GM06990 (cell line): ENCODE results near the gene DFFB.
A peak's percentile ranks its signal among the peaks of the same experiment; 100 is the strongest.
"Not testable (repeated sequence)": the region's sequence is repeated elsewhere in the genome, so short reads cannot be mapped to it uniquely, and the experiment has no call there.

Experiments used
- DNase-seq: peaks from one replicate; pipeline ENCODE4 v3.0.0-alpha.2; 2011; ENCODE audit not compliant: insufficient read length; ENCODE audit errors: extremely low read depth
- H3K27me3 ChIP-seq: replicated peaks from 2 replicates; pipeline ENCODE4 v1.6.0; 2011; ENCODE audit warnings: low read length; ENCODE audit not compliant: control insufficient read depth, insufficient read depth
- H3K36me3 ChIP-seq: 2 replicates; pipeline ENCODE4 v1.5.1; 2011; ENCODE audit warnings: low read length; ENCODE audit not compliant: control insufficient read depth, insufficient read depth
- H3K4me3 ChIP-seq: replicated peaks from 2 replicates; pipeline ENCODE4 v1.5.1; 2011; ENCODE audit warnings: low read depth, mild to moderate bottlenecking, control low read depth, low read length
- TF ChIP-seq, protein P1 (sequence below): IDR thresholded peaks from 2 replicates; pipeline ENCODE4 v1.5.1; 2011; ENCODE audit warnings: low read length, control low read depth, mild to moderate bottlenecking, inconsistent platforms; ENCODE audit not compliant: insufficient read depth, poor library complexity, severe bottlenecking

DFFB gene, protein sequence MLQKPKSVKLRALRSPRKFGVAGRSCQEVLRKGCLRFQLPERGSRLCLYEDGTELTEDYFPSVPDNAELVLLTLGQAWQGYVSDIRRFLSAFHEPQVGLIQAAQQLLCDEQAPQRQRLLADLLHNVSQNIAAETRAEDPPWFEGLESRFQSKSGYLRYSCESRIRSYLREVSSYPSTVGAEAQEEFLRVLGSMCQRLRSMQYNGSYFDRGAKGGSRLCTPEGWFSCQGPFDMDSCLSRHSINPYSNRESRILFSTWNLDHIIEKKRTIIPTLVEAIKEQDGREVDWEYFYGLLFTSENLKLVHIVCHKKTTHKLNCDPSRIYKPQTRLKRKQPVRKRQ

GRCh38 chr1:3856923-3857790 lies at the start of gene DFFB, which contains the start of gene CEP104:
Gene DFFB, plus strand, starts transcription at chr1:3857476. Its CDS starts 128 bp downstream, at chr1:3857604.
Gene CEP104, minus strand, starts transcription at chr1:3857211. Its CDS starts 4,804 bp downstream, at chr1:3852407.
- DNase-seq: peak; percentile 99
- TF ChIP-seq, protein P1, sequence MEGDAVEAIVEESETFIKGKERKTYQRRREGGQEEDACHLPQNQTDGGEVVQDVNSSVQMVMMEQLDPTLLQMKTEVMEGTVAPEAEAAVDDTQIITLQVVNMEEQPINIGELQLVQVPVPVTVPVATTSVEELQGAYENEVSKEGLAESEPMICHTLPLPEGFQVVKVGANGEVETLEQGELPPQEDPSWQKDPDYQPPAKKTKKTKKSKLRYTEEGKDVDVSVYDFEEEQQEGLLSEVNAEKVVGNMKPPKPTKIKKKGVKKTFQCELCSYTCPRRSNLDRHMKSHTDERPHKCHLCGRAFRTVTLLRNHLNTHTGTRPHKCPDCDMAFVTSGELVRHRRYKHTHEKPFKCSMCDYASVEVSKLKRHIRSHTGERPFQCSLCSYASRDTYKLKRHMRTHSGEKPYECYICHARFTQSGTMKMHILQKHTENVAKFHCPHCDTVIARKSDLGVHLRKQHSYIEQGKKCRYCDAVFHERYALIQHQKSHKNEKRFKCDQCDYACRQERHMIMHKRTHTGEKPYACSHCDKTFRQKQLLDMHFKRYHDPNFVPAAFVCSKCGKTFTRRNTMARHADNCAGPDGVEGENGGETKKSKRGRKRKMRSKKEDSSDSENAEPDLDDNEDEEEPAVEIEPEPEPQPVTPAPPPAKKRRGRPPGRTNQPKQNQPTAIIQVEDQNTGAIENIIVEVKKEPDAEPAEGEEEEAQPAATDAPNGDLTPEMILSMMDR: peak; percentile 65
- Histone ChIP-seq H3K36me3 (peaks cover 3% of the 10 kb centered on the region; the same call in 1 of the 2 replicates), H3K27me3 (no peaks in the 10 kb centered on the region), H3K4me3 (peak within 1 kb of the TSS; percentile 88)

DNA sequence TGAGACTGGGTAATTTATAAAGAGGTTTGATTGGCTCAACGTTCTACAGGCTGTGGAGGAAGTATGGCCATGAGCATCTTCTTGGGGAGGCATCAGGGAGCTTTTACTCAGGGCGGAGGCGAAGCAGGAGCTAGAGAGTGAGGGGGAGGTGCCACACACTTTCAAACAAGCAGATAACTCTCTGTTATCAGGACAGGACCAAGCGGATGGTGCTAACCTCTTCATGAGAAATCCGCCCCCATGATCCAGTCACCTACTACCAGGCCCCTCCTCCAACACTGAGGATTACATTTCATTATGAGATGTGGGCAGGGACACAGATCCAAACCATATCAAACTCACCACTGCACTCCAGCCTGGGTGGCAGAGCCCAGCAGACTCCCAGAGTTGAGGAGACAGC lies 49.5 kb upstream of the DFFB start:
- TF ChIP-seq, protein P1: no peak
- no peaks in the 10 kb centered on the region for H3K36me3 ChIP-seq
- no peak for DNase-seq
- H3K4me3 ChIP-seq: no peak overlapping the region
- no peaks in the 10 kb centered on the region for H3K27me3 ChIP-seq

- no peaks in the 10 kb centered on the region for H3K27me3 ChIP-seq
- H3K4me3 ChIP-seq: no peak overlapping the region
- TF ChIP-seq, protein P1: no peak
- DNase-seq: no peak
- no peaks in the 10 kb centered on the region; the same call in 1 of the 2 replicates for H3K36me3 ChIP-seq
These were observed 47.6 kb upstream of the DFFB start for GRCh38 chr1:3809680-3810079.

DNA sequence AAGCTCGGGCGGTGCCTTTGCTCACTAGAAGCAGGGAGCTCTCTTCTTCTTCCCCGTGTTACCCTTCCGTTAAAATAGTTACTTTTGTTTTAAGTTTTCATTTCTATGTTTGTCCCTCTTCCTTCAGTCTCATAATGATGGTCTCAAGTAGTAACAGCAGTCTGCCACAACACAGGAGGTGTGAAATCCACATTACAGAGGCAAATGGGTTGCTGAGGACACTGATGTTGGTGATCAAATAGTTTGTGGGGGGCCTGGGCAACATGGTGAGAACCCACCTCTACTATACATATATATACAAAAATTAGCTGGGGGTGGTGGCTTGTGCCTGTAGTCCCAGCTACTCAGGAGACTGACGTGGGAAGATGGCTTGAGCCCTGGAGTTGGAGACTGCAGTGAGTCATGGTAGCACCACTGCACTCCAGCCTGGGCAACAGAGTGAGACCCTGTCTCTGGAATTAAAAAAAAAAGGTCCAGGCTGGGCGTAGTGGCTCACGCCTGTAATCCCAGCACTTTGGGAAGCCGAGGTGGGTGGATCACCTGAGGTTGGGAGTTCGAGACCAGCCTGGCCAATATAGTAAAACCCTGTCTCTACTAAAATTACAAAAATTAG lies 47.0 kb upstream of the DFFB start:
- not testable (repeated sequence) for DNase-seq, H3K4me3 ChIP-seq, H3K36me3 ChIP-seq, H3K27me3 ChIP-seq

DNA sequence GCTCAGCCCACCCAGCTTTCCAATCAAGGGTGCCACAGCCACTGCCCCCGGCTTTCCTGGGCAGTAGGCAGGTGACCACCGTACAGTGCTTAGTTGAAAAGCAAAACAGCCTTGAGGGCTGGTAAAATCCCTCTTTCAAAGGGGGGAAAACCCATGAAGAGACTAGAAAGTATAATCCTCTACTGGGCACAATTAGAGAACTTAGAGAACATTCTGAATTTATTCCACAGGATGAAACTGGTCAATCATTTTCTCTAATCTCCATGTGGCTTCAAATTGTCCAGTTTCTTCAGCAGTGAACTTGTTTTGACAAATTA lies 45.7 kb upstream of the DFFB start:
- Histone ChIP-seq H3K4me3 (no peak overlapping the region), H3K27me3 (no peaks in the 10 kb centered on the region), H3K36me3 (peaks cover 3% of the 10 kb centered on the region)
- no peak for DNase-seq
- TF ChIP-seq, protein P1: no peak

DNA sequence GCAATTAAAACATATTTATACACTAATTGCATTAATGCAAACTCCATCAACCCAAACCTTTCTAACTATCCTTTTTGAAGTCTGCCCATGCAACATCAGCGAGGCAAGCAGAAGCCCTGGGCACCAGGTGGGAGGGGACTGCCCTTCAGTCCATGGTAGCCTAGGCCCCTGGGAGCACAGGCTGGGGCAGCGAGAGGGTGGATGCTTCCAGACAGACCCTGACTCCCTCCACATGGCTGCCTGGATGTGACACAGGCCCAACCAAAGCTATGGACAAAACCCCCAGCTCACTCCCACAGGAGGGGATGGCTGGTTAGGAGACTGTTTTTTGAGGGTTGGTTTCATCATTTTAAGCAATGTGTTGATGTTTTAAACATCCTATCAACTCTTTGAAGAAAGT lies 43.2 kb upstream of the DFFB start:
- H3K4me3 ChIP-seq: no peak overlapping the region
- no peak for DNase-seq
- no peaks in the 10 kb centered on the region for H3K27me3 ChIP-seq
- TF ChIP-seq, protein P1: no peak
- H3K36me3 ChIP-seq: peaks cover 3% of the 10 kb centered on the region
